K562 (cell line): ENCODE data around the gene PRDM8. TPM values are rescaled to one million over a fixed set of nuclear protein-coding genes. Genes with fewer than 3 reads are reported as not detected.

Experiments
- ATAC-seq: fragments of 200-7000 bp; cut with Tn5 transposase; 3 replicates; pipeline ENCODE4 v1.9.1; 2020; ENCODE audit warnings: moderate library complexity
- BruUV-seq: library from RNA; stranded (reverse); fragments of 400-500 nt; replicated peaks from 2 replicates; lab custom pipeline; 2021; lab: Mats Ljungman, UMichigan
- CTCF ChIA-PET: fragments of 300-600 bp; formaldehyde crosslinking; extraction: SDS; loops from one replicate; lab custom pipeline; 2021; ENCODE audit warnings: low intra/inter-chr PET ratio; lab: Yijun Ruan, JAX
- POLR2A ChIA-PET: fragments of 300-600, 350-650 bp; sonication (Branson Sonifier 250); formaldehyde crosslinking; extraction: SDS; loops from one replicate; lab custom pipeline; 2021; ENCODE audit warnings: antibody characterized with exemption, inconsistent platforms; lab: Yijun Ruan, JAX
- DNase-seq, 4 experiments: peaks; one replicate each; pipeline versions ENCODE4 v3.0.0 to v3.0.0-alpha.2; 2011 to 2018; ENCODE audit warnings: low spot score in 3 of 4, mixed read lengths in 3 of 4; ENCODE audit errors: extremely low read depth in 1 of 4
- FAIRE-seq: peaks from 2 replicates; lab custom pipeline; 2011; peaks lifted over from hg19 to GRCh38; lab: Jason Lieb, UNC
- H2AFZ ChIP-seq: 2 replicates; pipeline ENCODE4 v1.6.0; 2011; ENCODE audit warnings: low read depth, low read length, control low read depth, inconsistent platforms
- H3K27ac ChIP-seq: fragments of 200-600 bp; 3 replicates; pipeline ENCODE4 v1.8.0; 2011; ENCODE audit warnings: low read depth, mild to moderate bottlenecking, control low read depth, inconsistent platforms, low read length, moderate library complexity, mixed read lengths; ENCODE audit errors: extremely low read depth
- H3K27me3 ChIP-seq, 2 experiments: fragments of 300-600 bp in 1 of 2; 2 replicates in 1 of 2; 3 replicates in 1 of 2; pipeline versions ENCODE4 v1.6.0 to v1.8.0; 2011; ENCODE audit warnings: inconsistent platforms in 2 of 2, low read length in 2 of 2, mild to moderate bottlenecking in 1 of 2, mixed read lengths in 1 of 2, moderate library complexity in 1 of 2; ENCODE audit not compliant: control insufficient read depth in 2 of 2, insufficient read depth in 2 of 2
- H3K36me3 ChIP-seq: fragments of 300-600 bp; 3 replicates; pipeline ENCODE4 v1.8.0; 2011; ENCODE audit warnings: mild to moderate bottlenecking, low read length, inconsistent platforms; ENCODE audit not compliant: control insufficient read depth, insufficient read depth
- H3K4me1 ChIP-seq, 2 experiments: fragments of 200-600 bp in 1 of 2; replicated peaks in 1 of 2; 2 replicates in 1 of 2; 3 replicates in 1 of 2; pipeline versions ENCODE4 v1.5.1 to v1.8.0; 2011; ENCODE audit warnings: inconsistent platforms in 2 of 2, low read length in 2 of 2, mild to moderate bottlenecking in 1 of 2, mixed read lengths in 1 of 2, moderate library complexity in 1 of 2; ENCODE audit not compliant: control insufficient read depth in 2 of 2, insufficient read depth in 2 of 2
- H3K4me2 ChIP-seq: 2 replicates; pipeline ENCODE4 v1.6.1; 2011; ENCODE audit warnings: low read length, control low read depth, inconsistent platforms, mixed read lengths; ENCODE audit not compliant: insufficient read depth
- H3K4me3 ChIP-seq: fragments of 200-600 bp; sonication (generic), shearing (Covaris generic); 2 replicates; pipeline ENCODE4 v1.5.1; 2016; ENCODE audit warnings: control low read depth, inconsistent platforms
- H3K79me2 ChIP-seq: fragments of 200-600 bp; 3 replicates; pipeline ENCODE4 v1.8.0; 2011; ENCODE audit warnings: low read length, inconsistent platforms; ENCODE audit not compliant: control insufficient read depth, insufficient read depth
- H3K9ac ChIP-seq, 2 experiments: 2 replicates each; pipeline versions ENCODE4 v1.6.0 to v1.6.1; 2011; ENCODE audit warnings: low read depth in 2 of 2, low read length in 2 of 2, control low read depth in 1 of 2, inconsistent platforms in 1 of 2, mild to moderate bottlenecking in 1 of 2, mixed read lengths in 1 of 2; ENCODE audit not compliant: insufficient read depth in 1 of 2
- H3K9me1 ChIP-seq: one replicate; pipeline ENCODE4 v1.6.0; 2011; ENCODE audit warnings: inconsistent platforms, mild to moderate bottlenecking, low read length, moderate library complexity; ENCODE audit not compliant: control insufficient read depth, insufficient read depth
- H3K9me3 ChIP-seq: replicated peaks from 2 replicates; pipeline ENCODE4 v1.5.1; 2011; ENCODE audit warnings: low read depth, low read length, inconsistent platforms; ENCODE audit not compliant: control insufficient read depth, insufficient read depth
- H4K20me1 ChIP-seq: replicated peaks from 2 replicates; pipeline ENCODE4 v1.6.1; 2011; ENCODE audit warnings: low read length, inconsistent platforms, mixed read lengths; ENCODE audit not compliant: control insufficient read depth, insufficient read depth
- GATAD2B ChIP-seq: fragments of 450-650 bp; IDR thresholded peaks from 2 replicates; pipeline ENCODE4 v1.6.1; 2017; ENCODE audit warnings: mild to moderate bottlenecking, borderline replicate concordance
- KLF1 ChIP-seq: fragments of 450-650 bp; IDR thresholded peaks from 2 replicates; pipeline ENCODE4 v1.6.1; 2016; ENCODE audit warnings: missing genetic modification characterization, missing compliant biosample characterization
- WGBS: fragments of 100-300 bp; shearing (Covaris generic); methylation state at CpG from one replicate; pipeline ENCODE4 v1.1.6; 2016; ENCODE audit warnings: low coverage, mixed read lengths; ENCODE audit not compliant: insufficient coverage; ENCODE audit errors: missing lambda C conversion rate; 5-methylcytosine and 5-hydroxymethylcytosine counted together
- in situ Hi-C: fragments of 300-500 bp; cut with MboI; formaldehyde crosslinking; loops from 4 replicates; pipeline ENCODE4 v1.15.0; 2018; ENCODE audit warnings: inconsistent platforms, mixed read lengths
- intact Hi-C: fragments of 100-400 bp; cut with micrococcal nuclease; formaldehyde crosslinking; loops from 2 replicates; pipeline ENCODE4 v1.14.2; 2022
- polyA plus RNA-seq, 8 experiments: library from polyadenylated mRNA; depleted of rRNA in 4 of 8; stranded (reverse) in 5 of 8; unstranded in 3 of 8; fragments of >200 nt; fragmentation: Nextera tagmentation in 2 of 8; fragmentation: Illumina TruSeq in 1 of 8; extraction: Ambion mirVana in 2 of 8; extraction: Trizol in 1 of 8; gene quantifications; 2 replicates each; pipeline versions ENCODE4 v1.2.1 to v1.2.3, GENCODE V29; 2011 to 2014; ENCODE audit warnings: inconsistent platforms in 1 of 8, missing spikeins in 1 of 8
- total RNA-seq, 7 experiments: library from RNA; depleted of rRNA in 6 of 7; stranded (reverse); fragments of >200 nt in 6 of 7; fragmentation: Illumina TruSeq in 2 of 7; extraction: Trizol in 2 of 7; gene quantifications; 2 replicates each; pipeline versions ENCODE4 v1.2.1 to v1.2.3, GENCODE V29; 2011 to 2021; ENCODE audit warnings: low replicate concordance in 1 of 7
- TF ChIP-seq, protein P1 (sequence below): fragments of 450-650 bp; IDR thresholded peaks from 2 replicates; pipeline ENCODE4 v1.6.1; 2017; ENCODE audit warnings: antibody characterized with exemption, mild to moderate bottlenecking
- TF ChIP-seq, protein P2 (sequence below): fragments of 450-650 bp; IDR thresholded peaks from 2 replicates; pipeline ENCODE4 v1.6.1; 2016; ENCODE audit warnings: mild to moderate bottlenecking, moderate library complexity

The PRDM8 gene
- total and polyA plus RNA-seq, 9 of the 15 experiments (the other 6 are each of a cell fraction or from before 2014, with no cell fraction given): 0.40 TPM; not detected in 8

DNA sequence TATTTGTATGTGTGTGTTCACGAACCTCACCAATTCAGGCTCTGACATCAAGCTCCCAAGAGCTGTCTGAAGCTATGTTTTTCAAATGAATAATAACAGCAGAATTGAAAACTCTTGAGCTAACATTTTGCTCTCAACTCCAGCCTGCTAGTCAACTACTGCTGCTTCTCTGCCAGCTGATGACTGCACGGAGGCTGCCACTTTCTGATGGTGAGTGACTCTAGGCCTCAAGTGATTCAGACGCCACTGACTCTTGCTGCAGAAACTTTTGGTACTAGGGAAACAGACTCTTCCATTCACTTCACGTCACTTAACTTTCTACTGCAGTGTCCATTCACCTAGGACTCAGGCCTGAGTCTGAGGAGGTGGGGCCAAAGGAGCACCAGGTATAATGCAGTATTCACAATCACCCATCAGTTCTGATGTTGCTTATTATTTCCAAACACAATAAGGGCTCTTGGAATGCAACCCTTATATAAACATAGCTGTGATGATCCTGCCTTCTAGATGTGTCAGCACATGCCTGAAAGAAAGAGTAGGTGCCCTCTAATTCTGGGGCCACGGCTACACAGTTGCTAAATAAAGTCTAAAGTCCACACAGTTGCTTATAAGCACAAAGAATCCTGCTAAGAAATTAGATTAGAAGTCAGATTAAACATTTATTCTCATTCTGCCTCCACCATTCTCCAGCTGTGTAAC, 16.0 kb downstream of the PRDM8 start:
- H2AFZ ChIP-seq: peak overlapping the region; percentile 23
- no peaks in the 10 kb centered on the region for H3K79me2 ChIP-seq
- peak; percentile 31 for ATAC-seq
- WGBS: 68% methylated on average over 5 of the region's 5 CpGs
- DNase-seq: no peak
- no peak for FAIRE-seq
- H4K20me1 ChIP-seq: no peaks in the 10 kb centered on the region
- H3K9ac ChIP-seq: no peak overlapping the region
- no peaks in the 10 kb centered on the region; a peak in 1 of 5 replicates for H3K27me3 ChIP-seq
- H3K9me1 ChIP-seq: no peaks in the 10 kb centered on the region
- H3K9me3 ChIP-seq: no peaks in the 10 kb centered on the region
- H3K36me3 ChIP-seq: no peaks in the 10 kb centered on the region
- BruUV-seq: no TSS peak
- ChIA-PET CTCF (no interaction called here), POLR2A (interaction anchor here (0.7 kb wide), 1 partner anchor 314 kb away, joined by 4 read pairs; no protein-coding TSS in a partner anchor)
- intact Hi-C loops: loop anchor here (2.0 to 10.0 kb wide), 4 partner anchors 51 to 638 kb away; no protein-coding TSS in a partner anchor
- in situ Hi-C loops: no loop called here
- no peak overlapping the region for H3K27ac ChIP-seq
- no peak overlapping the region for H3K4me3 ChIP-seq
- TF ChIP-seq GATAD2B (no peak), KLF1 (tag) (no peak)
- TF ChIP-seq, protein P1, sequence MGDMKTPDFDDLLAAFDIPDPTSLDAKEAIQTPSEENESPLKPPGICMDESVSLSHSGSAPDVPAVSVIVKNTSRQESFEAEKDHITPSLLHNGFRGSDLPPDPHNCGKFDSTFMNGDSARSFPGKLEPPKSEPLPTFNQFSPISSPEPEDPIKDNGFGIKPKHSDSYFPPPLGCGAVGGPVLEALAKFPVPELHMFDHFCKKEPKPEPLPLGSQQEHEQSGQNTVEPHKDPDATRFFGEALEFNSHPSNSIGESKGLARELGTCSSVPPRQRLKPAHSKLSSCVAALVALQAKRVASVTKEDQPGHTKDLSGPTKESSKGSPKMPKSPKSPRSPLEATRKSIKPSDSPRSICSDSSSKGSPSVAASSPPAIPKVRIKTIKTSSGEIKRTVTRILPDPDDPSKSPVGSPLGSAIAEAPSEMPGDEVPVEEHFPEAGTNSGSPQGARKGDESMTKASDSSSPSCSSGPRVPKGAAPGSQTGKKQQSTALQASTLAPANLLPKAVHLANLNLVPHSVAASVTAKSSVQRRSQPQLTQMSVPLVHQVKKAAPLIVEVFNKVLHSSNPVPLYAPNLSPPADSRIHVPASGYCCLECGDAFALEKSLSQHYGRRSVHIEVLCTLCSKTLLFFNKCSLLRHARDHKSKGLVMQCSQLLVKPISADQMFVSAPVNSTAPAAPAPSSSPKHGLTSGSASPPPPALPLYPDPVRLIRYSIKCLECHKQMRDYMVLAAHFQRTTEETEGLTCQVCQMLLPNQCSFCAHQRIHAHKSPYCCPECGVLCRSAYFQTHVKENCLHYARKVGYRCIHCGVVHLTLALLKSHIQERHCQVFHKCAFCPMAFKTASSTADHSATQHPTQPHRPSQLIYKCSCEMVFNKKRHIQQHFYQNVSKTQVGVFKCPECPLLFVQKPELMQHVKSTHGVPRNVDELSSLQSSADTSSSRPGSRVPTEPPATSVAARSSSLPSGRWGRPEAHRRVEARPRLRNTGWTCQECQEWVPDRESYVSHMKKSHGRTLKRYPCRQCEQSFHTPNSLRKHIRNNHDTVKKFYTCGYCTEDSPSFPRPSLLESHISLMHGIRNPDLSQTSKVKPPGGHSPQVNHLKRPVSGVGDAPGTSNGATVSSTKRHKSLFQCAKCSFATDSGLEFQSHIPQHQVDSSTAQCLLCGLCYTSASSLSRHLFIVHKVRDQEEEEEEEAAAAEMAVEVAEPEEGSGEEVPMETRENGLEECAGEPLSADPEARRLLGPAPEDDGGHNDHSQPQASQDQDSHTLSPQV: 0 out of 2 replicates have a peak, but pooled peaks have one; percentile 15
- TF ChIP-seq, protein P2, sequence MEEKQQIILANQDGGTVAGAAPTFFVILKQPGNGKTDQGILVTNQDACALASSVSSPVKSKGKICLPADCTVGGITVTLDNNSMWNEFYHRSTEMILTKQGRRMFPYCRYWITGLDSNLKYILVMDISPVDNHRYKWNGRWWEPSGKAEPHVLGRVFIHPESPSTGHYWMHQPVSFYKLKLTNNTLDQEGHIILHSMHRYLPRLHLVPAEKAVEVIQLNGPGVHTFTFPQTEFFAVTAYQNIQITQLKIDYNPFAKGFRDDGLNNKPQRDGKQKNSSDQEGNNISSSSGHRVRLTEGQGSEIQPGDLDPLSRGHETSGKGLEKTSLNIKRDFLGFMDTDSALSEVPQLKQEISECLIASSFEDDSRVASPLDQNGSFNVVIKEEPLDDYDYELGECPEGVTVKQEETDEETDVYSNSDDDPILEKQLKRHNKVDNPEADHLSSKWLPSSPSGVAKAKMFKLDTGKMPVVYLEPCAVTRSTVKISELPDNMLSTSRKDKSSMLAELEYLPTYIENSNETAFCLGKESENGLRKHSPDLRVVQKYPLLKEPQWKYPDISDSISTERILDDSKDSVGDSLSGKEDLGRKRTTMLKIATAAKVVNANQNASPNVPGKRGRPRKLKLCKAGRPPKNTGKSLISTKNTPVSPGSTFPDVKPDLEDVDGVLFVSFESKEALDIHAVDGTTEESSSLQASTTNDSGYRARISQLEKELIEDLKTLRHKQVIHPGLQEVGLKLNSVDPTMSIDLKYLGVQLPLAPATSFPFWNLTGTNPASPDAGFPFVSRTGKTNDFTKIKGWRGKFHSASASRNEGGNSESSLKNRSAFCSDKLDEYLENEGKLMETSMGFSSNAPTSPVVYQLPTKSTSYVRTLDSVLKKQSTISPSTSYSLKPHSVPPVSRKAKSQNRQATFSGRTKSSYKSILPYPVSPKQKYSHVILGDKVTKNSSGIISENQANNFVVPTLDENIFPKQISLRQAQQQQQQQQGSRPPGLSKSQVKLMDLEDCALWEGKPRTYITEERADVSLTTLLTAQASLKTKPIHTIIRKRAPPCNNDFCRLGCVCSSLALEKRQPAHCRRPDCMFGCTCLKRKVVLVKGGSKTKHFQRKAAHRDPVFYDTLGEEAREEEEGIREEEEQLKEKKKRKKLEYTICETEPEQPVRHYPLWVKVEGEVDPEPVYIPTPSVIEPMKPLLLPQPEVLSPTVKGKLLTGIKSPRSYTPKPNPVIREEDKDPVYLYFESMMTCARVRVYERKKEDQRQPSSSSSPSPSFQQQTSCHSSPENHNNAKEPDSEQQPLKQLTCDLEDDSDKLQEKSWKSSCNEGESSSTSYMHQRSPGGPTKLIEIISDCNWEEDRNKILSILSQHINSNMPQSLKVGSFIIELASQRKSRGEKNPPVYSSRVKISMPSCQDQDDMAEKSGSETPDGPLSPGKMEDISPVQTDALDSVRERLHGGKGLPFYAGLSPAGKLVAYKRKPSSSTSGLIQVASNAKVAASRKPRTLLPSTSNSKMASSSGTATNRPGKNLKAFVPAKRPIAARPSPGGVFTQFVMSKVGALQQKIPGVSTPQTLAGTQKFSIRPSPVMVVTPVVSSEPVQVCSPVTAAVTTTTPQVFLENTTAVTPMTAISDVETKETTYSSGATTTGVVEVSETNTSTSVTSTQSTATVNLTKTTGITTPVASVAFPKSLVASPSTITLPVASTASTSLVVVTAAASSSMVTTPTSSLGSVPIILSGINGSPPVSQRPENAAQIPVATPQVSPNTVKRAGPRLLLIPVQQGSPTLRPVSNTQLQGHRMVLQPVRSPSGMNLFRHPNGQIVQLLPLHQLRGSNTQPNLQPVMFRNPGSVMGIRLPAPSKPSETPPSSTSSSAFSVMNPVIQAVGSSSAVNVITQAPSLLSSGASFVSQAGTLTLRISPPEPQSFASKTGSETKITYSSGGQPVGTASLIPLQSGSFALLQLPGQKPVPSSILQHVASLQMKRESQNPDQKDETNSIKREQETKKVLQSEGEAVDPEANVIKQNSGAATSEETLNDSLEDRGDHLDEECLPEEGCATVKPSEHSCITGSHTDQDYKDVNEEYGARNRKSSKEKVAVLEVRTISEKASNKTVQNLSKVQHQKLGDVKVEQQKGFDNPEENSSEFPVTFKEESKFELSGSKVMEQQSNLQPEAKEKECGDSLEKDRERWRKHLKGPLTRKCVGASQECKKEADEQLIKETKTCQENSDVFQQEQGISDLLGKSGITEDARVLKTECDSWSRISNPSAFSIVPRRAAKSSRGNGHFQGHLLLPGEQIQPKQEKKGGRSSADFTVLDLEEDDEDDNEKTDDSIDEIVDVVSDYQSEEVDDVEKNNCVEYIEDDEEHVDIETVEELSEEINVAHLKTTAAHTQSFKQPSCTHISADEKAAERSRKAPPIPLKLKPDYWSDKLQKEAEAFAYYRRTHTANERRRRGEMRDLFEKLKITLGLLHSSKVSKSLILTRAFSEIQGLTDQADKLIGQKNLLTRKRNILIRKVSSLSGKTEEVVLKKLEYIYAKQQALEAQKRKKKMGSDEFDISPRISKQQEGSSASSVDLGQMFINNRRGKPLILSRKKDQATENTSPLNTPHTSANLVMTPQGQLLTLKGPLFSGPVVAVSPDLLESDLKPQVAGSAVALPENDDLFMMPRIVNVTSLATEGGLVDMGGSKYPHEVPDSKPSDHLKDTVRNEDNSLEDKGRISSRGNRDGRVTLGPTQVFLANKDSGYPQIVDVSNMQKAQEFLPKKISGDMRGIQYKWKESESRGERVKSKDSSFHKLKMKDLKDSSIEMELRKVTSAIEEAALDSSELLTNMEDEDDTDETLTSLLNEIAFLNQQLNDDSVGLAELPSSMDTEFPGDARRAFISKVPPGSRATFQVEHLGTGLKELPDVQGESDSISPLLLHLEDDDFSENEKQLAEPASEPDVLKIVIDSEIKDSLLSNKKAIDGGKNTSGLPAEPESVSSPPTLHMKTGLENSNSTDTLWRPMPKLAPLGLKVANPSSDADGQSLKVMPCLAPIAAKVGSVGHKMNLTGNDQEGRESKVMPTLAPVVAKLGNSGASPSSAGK: no peak
- H3K4me1 ChIP-seq: peaks cover 0 to 15% of the 10 kb centered on the region in 2 experiments; a peak in 4 of 5 replicates
- no peak overlapping the region for H3K4me2 ChIP-seq
